Inferior parietal cortex (tissue), 1 donor: ENCODE results near the gene SLC6A6.

Experiments
- DNase-seq: peaks from one replicate; pipeline ENCODE4 v3.0.0-alpha.2; 2016; ENCODE audit errors: extremely low spot score

The SLC6A6 gene

DNA sequence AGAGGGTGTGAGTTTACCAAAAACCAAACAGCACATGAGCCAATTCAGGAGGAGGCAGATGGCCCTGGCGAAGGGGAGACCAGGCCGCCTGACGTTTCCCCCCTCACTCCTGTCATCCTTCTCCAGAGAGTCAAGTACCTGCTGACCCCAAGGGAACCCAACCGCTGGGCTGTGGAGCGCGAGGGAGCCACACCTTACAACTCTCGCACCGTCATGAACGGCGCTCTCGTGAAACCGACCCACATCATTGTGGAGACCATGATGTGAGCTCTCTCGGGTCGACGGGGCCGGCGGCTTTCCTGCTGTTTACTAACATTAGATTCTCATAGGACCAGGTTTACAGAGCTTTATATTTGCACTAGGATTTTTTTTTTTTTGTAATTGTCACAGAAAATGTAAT, 82.3 kb downstream of the SLC6A6 start:
- no peak for DNase-seq

DNA sequence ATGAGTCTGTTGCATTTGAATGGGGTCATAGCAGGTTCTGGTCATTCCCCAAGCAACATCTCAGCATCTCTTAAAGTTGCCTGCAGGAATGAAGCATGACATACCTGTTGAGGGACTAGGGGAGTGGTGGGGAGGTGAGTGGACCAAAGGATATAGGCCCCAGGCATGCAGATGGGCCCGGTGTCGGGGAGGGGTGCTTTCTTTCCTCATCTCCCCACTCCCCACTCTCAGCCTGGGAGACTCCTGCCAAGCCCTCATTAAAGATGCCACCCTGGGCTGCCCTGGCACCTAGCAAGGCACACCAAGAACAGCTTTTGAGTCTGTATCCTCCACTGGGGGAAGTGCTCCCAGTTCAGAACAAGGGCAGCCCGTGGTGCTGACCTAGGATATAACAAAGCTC, 83.6 kb downstream of the SLC6A6 start:
- no peak for DNase-seq

DNA sequence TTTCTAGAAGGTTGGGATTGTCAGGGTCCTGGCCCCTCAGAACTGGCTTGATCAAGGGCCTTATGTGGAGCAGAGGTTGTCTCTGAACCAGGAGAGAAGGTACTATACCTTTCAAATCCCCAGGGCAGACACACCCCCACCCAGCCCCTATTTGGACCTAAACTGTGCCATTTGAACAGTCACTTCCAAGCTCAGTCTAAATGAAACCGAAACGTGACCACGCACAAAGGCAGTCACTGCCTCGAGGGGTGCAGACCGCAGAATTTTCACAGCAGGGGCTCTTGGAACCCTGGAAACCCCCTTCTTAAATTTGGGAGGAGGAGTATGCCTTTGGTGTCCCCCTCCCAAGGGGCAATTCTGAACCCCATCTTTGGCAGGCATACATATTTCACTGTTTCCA, 84.1 kb downstream of the SLC6A6 start:
- no peak for DNase-seq

- DNase-seq, result no peak
Observed at GRCh38 chr3:14487086-14487485, 84.7 kb downstream of the SLC6A6 start.

DNA sequence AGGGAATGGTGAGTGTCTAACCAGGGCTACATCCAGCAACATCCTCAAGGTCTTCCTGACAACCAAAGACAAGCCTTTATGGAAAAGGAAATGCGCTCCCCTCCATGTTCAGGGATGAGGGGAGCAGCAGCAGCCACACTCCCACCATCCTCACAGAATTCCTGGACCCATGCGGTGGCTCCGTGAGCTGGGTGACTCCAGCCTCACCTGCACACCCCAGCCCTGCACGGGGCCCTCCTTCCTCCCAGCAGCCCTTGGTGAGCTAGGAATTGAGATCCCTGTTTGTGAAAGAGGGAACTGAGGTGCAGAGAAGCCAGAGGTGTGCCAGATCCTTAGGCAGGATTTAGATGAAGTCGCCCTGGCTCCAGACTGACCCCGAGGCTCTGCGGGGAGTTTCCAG, 85.4 kb downstream of the SLC6A6 start:
- no peak for DNase-seq

DNA sequence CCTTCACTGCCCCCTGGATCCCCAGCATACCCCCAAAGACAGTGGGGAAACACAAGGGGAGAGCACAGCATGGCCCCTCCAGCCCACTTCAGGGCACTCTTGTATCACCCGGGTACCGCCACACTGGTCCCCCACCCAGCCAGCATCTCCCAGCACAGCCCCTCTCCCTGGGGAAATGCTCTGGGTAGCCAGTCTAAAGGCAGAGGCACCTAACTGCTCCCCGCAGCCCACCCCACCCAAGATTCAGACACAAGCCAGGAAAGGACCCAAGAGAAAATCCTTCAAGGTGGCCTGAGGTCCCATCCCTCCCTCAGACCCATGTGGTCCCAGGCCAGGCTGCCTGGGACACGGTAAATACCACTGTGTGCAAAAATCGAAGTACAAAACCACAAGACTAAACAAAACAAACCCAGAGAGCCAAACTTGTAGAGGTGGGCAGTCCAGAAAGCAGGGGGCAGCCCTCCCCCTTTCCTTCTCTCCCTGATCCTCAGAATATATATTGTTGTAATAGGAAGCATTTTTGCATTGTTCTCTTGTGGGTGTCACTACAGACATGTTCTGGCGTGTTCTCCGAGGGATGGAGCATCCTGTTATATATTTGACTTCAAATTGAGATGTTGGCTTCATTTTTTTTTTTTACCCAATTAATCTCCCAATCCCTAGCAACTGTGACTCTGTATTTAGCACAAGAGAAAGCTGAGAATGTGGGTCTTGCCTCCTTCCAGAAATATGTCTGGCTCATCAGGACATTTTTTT, 86.1 kb downstream of the SLC6A6 start:
- no peak for DNase-seq

DNA sequence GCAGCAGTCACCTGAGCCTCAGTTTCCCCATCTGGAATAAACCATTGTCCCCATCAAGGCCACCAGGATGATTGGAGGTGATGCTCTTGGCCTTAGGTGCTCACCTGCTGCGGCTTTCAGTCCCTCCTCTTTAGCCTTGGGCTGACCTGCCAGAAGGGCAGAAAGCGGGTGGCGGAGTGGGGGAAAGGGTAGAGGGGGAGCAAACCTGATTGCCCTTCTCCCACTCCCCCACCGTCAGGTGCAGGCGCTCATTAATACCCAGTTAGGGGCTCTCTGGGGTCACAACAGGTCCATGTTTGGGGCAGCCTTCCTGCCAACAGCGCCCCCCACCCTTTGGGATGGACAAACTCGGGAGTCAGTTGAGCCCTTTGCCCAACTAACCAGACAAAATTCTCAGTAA, 87.2 kb downstream of the SLC6A6 start:
- DNase-seq, result no peak

- DNase-seq, result no peak
Observed at GRCh38 chr3:14490255-14490654, 87.8 kb downstream of the SLC6A6 start.

- DNase-seq, result no peak
Observed at GRCh38 chr3:14490831-14491230, 88.4 kb downstream of the SLC6A6 start.

GRCh38 chr3:14491396-14492190, 89.2 kb downstream of the SLC6A6 start:
- no peak for DNase-seq

DNA sequence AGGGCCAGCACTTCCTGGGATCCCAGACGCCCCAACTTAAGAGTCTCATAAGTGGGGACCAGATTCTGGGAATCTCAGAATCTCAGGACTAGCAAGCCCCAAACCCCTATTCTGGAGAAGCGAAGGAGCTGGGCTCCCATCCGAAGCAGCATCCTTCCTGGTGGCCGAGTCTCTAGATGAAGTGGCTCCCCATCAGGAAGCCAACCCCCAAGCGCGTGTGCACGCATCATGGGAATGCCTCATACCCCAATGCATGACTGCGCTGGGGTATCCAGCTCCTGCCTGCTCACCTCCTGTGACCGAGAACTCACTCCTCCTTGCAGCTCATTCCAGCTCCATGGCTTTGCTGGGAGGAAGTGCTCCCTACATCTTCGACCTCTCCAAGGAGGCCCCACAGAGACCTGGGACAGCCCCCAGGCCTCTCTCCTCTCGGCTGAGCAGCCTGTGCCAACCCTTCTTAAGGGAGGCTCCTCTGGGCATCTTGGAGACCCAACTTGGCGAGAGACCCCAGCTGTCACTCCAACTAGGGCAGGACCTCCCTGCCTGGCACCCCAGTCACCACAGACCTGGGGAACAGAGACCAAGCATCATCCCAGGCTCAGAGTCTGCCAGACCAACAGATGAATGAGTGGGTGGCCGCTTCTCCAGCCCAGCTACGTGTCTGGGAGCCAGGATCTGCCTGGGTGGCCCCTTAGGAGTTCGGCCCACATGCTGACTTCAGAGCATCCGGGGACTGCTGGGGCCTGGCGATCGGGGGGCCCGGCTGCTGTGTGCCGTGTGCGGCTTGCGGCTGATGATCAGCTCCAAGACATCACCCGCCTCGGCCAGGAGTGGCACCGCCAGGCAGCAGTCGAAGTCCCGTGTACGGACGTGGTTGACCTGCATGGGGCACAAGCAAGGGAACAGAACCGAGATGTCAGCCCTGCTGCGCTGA, 90.8 kb downstream of the SLC6A6 start:
- no peak for DNase-seq

GRCh38 chr3:14494279-14494972, 92.0 kb downstream of the SLC6A6 start:
- DNase-seq, result no peak

DNA sequence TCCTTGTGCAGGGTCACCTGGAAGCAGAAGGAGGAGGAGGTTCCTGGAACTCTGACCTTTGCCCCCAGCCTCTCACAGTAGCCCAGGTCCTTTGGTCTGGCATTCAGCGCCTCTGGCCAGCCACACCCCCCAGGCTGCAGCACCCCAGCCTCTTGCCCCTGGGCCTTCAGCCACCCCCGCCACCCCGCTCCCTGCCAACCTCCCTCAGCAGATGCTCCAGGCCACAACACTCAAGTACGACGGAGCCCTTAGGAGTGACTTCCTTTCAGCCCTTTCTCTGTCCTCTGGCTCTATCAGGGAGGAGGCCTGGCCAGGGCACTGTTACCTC, 92.5 kb downstream of the SLC6A6 start:
- no peak for DNase-seq

DNA sequence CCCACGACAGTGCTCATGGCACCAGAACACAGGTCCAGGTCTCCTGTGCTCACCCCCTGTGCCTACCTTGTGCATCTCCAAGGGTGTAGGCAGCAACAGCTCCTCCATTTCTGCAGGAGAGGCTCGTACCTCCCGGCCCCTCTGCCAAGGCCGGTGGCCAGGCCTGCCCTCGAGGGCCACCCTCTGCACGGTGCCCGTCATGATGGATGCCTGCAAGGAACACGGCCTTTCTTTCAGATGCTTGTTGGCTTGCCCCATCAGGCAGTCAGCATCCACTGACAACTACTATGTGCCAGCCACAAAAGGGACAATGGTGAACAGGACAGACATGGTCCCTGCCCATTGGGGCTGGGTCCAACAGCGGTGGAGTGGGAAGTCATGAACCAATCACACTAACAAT, 93.9 kb downstream of the SLC6A6 start:
- no peak for DNase-seq

DNA sequence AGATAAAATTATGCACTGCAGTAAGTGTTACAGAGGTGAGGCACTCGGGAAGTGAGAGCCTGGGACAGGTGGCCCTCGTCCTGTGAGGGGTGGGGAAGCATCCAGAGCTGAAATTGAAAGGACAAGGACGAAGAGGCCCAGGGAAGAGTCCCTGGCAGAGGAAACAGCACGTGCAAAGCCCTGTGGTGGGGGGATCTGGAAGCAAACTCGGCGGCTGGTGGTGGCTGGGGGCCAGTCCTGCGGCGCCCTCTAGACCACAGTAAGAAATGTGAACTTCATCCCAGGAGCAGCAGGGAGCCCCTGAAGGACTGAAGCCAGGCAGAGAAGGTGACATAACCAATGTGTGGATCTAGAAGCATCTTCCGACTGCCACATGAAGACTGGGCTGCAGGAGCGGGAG, 94.9 kb downstream of the SLC6A6 start:
- no peak for DNase-seq

DNA sequence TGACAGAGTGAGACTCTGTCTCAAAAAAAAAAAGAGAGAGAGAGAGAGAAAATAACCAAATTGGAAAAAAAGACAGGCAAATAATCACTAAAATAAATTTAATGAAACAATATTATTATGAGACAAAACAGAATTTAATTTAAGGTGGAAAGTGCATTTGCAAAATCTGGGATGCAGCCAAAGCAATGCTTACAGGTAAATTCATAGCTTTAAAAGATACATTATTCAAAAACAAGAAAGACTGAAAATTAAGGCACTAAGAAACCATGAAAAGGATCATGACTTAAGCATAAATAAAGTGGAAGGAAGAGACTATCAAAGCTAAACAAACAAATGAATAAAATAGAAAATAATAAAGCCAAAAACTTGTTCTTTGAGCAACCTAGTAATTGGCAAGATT, 100.1 kb downstream of the SLC6A6 start:
- DNase-seq, result no peak

- no peak for DNase-seq
Observed at GRCh38 chr3:14503033-14503705, 100.8 kb downstream of the SLC6A6 start.

GRCh38 chr3:14503706-14504065, 101.3 kb downstream of the SLC6A6 start:
- DNase-seq, result no peak

GRCh38 chr3:14505001-14505802, 102.8 kb downstream of the SLC6A6 start:
- DNase-seq, result no peak

GRCh38 chr3:14505803-14506500, 103.5 kb downstream of the SLC6A6 start:
- DNase-seq, result no peak
